Measurements from ENCODE around the gene CNGA3.

Gene CNGA3

DNA sequence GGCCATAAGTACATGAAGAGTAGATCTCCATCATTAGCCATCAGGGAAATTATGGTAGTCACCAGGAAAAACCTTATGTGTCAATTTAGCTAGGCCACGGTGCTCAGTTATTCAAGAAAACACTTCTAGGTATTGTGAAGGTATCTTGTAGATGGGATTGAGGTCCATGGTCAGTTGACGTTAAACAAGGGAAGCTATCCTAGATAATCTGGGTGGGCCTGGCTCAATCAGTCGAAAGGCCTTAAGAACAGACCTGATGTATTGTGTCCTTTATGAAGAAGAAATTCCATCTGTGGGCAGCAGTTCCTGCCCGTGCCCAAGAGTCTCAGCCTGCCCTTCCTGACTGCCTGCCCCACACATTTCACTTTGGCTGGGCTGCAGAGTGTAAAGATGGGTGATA is 16.7 kb upstream of the CNGA3 start:
- no peak for DNase-seq

GRCh38 chr2:98332989-98333388 is 13.3 kb upstream of the CNGA3 start:
- no peak for DNase-seq

- no peak for DNase-seq
Measured at GRCh38 chr2:98333922-98334321, 12.3 kb upstream of the CNGA3 start.

- peak; percentile 93 for DNase-seq
Measured at GRCh38 chr2:98334439-98335078, 11.7 kb upstream of the CNGA3 start.

DNA sequence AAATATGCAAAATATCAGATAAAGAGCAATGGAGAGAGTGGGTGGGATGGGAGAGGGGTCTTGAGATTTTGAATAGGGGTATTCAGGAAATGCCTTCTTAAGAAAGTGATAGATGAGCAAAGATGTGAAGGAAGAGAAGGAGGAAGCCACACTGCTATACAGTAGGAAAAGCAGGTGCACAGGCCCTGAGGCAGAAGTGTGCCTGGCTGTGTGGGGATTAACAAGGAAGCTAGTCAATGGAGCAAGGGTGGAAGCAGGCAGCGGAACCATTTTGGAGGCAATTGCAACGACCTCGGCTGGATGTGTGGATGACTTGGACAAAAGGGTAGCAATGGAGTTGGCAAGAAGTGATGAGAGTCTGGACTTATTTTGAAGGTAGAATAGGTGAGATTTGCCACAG is 11.0 kb upstream of the CNGA3 start:
- DNase-seq: peak; percentile 18

- no peak for DNase-seq
Measured at GRCh38 chr2:98341241-98341640, 5.0 kb upstream of the CNGA3 start.

GRCh38 chr2:98343285-98343684 is 3.0 kb upstream of the CNGA3 start:
- DNase-seq: no peak

- DNase-seq: no peak
Measured at GRCh38 chr2:98347298-98348065, 1.2 kb downstream of the CNGA3 start.

DNA sequence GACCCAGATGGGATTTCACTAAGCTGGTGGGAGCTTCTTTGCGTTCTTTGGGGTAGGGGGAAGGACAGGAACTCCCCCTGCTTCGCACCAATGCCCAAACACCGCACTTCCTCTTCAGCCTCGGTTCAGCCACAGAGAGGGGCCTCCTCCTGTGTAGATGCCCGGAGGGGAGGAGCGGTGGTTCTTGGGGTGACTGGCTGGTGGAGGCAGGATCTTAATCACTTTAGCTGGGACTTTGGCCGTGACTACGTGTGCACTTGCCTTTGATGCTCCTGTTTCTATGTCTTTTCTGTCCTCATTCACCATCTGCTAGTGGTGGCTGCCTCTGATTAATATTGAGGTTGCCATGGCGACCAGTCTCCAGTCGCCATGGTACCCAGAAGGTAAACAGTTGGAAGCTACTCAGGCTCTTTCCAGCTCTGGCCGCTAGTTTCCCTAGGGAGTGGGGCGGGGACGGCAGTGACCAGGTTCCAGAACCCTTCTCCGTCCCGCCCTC is 1.9 kb downstream of the CNGA3 start:
- peak; percentile 39 for DNase-seq

DNA sequence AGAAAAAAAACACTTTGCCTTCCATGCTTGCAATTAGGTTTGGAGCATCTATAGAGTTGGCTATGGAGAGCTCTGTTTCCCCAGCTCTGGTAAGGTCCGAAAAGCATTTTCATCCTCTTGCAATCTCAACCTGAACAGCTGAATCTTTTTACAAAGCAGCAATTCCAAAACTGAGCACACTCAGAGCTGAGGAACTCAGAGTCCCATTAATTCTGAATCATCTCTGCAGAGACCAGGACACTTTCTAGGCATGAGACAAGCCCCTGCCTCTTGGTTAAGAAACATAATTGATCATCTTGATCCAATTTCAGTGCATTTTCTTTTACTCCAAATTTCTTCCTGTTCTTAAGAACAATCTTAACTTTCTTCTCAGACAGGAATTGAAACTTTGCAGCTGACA is 4.2 kb downstream of the CNGA3 start:
- DNase-seq: no peak

GRCh38 chr2:98355881-98356280 is 9.6 kb downstream of the CNGA3 start:
- no peak for DNase-seq

DNA sequence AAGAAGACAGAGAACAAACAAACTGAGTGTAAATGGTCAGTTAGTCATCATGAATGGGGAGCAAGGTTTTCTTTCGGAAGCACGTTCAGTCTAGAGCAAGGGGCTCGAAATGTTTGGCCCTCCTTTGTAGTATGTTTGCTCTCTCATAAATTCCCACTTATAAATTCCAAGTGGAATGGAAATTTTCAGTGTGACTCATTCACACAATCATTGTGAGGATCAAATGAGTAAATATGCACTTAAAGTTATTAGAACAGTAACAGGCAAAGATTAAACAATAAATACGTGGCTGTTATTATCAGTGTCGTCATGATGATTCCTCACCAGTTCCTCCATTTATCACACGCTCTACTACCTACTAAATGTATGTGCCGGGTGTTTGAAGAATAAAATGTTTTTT is 10.5 kb downstream of the CNGA3 start:
- DNase-seq: no peak

DNA sequence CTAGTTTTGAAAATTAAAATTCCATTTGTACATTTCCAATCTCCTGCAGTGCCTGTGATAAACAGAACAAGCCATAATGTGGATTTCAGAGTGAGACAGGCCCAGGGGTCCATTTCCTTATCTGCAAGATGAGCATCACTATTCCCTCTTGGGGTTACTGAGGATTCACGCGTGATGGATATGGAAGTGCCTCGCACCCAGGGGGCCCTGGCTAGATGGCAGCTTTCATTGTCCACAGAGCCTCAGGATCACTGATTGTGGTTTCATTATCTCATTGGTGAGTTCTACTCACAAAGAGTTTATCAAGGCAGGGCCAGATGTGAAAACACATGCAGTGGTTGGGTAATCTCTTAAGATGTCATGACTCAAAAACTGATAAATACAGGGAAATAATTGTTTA is 11.6 kb downstream of the CNGA3 start:
- DNase-seq: peak; percentile 23

GRCh38 chr2:98359986-98360385 is 13.7 kb downstream of the CNGA3 start:
- no peak for DNase-seq

GRCh38 chr2:98367721-98368120 is 21.5 kb downstream of the CNGA3 start:
- no peak for DNase-seq

- DNase-seq: no peak
Measured at GRCh38 chr2:98369710-98370239, 23.5 kb downstream of the CNGA3 start.

- DNase-seq: no peak
Measured at GRCh38 chr2:98372121-98372520, 25.9 kb downstream of the CNGA3 start.

DNA sequence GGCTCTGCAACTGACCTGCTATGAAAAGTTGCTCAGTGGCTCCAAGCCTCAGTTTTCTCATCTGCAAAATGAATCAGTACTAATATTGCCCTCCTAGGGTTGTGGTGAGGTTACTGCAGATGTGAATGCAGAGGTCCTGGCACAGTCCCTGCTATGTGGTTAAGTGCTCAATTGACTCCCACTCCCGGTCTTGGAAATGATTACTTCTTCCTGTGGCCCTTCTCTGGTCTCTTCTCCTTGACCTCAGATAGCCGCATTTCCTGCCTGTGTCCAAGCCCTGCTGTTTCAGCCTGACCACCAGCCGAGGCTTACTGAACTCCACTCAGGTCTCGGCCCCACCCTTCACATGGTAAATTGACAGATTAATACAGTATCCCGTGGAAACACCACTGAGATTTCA is 26.3 kb downstream of the CNGA3 start:
- no peak for DNase-seq

DNA sequence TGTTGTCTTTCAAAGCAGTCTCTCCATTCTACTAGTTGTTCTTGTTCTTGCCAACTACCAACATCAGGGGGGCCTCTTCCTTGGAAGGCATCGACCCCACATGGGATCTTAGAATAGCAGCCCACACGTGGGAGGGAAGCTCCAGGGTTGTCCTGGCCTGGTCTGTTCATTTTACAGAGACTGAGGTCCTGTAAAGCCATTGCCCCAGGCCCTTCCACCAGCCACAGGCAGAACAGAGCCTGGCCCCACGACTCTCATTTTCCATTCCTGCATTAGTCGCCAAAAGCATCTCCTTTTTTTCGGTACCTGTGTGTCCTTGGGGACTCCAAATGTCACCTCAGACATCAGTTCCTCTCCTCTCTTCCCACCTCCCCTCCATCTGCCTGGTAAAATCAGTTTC is 28.0 kb downstream of the CNGA3 start:
- DNase-seq: no peak

DNA sequence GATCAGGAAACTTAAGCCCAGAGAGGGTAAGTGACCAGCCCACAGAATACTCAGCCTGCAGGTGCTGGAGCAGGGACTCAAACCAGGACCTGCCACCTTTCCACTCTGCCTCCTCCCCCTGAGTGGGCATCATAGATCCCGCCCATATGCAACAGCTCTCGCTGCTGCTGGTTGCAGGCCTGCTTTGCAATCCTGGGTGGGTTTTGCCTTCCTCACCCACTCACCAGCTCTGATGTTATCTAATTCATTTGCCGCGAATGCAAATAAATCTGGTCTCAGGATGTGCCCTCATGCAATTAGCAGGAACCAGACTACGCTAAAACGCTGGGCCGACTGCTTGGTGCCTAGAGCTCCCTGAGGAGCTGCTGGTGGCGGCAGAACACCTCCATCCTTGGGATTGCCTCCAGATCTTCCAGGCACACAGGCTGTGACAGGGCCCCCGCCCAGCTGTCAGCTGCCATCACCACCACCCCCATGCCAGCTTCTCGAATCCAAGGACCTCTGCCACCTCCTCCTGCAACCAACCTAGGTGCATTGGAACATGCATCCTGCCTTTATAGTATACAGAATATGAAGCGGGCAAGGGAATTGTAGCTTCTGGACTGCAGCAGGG is 28.8 kb downstream of the CNGA3 start:
- DNase-seq: no peak

DNA sequence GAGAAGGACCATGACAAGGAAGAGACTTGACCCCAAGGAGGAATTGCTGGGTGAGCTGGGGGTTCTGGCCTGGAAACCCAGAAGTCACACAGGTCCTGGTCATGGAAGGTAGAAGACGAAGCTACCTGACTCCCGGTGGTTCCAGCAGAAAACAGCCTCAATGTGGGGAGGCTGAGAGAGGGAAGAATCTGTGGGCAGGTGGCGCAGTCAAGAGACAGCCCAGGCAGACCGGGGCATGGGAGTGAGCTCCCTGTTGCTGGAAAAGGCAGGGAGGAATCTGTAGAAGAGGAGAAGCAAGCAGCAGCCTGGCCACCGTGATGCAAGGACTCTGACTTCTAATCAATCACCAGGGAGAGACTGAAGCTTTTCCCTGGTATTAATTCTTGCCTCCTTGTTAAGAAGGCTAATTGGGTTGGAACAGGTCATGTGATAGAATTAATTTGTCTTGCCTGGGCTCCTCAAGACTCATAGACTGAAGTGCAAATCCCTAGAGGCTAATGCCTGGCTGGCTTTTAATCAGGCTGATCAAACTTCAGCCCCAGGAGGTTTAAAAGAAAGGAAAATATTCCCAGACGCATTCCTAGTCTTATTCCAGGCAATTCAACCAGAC is 30.1 kb downstream of the CNGA3 start:
- DNase-seq: no peak

DNA sequence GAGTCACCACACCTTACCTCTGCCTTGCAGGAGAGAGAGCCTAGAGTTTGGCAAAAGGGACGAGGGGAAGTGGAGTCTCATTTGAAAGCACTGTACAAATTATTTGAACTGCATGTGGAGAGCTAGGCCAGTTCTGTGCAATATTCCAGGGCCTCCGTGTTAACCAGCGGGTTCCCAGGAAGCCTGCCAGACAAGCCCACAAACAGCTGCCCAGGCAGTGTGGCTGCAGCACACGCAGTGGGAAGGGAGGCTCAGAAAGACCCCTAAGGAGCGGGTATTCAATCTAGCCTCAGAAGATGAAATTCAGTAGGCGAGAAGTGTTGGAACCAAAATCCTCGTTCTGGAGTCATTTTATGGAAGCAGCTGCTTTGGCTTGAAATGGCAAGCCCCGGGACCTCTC is 30.7 kb downstream of the CNGA3 start:
- no peak for DNase-seq

DNA sequence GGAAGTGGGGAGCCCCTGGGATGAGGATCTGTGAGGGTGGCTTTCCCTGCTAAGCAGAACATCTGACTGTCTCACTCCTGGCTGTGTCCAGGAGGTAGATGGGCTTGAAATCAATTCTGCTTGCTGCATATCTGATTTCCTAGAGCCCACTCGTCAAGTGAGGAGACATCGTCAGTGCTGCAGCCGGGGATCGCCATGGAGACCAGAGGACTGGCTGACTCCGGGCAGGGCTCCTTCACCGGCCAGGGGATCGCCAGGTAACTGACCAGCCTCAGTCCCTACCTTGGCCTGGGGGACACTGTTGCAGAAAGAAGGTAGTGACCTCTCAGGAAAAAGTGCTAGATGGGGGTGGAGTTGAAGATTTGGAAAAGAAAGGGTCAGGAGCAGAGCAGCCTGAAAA is 31.3 kb downstream of the CNGA3 start:
- DNase-seq: no peak

DNA sequence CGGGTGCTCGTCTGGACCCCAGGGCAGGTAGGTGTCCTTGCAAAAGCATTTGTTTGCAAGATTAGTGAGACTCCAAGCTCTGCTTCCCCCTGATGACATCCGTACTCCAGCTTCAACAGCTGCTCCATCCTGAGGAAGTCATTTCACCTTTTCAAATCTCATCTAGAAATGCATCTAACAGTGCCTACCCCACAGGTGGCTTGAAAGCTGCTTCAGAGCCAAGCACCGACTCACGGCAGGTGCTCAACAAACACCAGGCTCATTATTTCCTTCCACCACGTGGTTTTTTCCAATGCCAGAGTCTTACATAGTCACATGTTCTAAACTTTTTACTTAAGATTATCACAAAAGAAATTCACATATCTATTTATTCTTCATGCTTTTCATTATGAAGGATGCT is 31.9 kb downstream of the CNGA3 start:
- DNase-seq: peak; percentile 44
